Skin epidermis (tissue), 12 donors: ENCODE results near the gene ARHGAP30.

Experiments
- H3K27ac ChIP-seq, 21 experiments: fragments of 200-600 bp; sonication (generic) in 11 of 21; one replicate each; pipeline ENCODE4 v1.5.0; 2020; ENCODE audit warnings: mild to moderate bottlenecking in 3 of 21, inconsistent platforms in 2 of 21, moderate library complexity in 2 of 21
- H3K4me3 ChIP-seq, 7 experiments: fragments of 200-600 bp; sonication (generic) in 2 of 7; one replicate each; pipeline ENCODE4 v1.5.0; 2020; ENCODE audit warnings: inconsistent platforms in 2 of 7, mild to moderate bottlenecking in 2 of 7, moderate library complexity in 1 of 7

The ARHGAP30 gene

GRCh38 chr1:161091093-161091492, 21.4 kb upstream of the ARHGAP30 start:
- H3K27ac ChIP-seq, result peak overlapping the region in 6 of 21 experiments; percentile 39 to 81 (median 54)

GRCh38 chr1:161090617-161091016, 20.9 kb upstream of the ARHGAP30 start:
- Histone ChIP-seq H3K4me3 (no peak overlapping the region), H3K27ac (peak overlapping the region in 5 of 21 experiments; percentile 44 to 91 (median 76))

More at GRCh38 chr1:161091093-161091492, 21.4 kb upstream of the ARHGAP30 start:
- H3K4me3 ChIP-seq, result no peak overlapping the region

GRCh38 chr1:161089938-161090337, 20.2 kb upstream of the ARHGAP30 start:
- peak overlapping the region in 19 of 21 experiments; percentile 31 to 94 (median 82) for H3K27ac ChIP-seq
- no peak overlapping the region for H3K4me3 ChIP-seq

- peak within 1 kb of the TSS; percentile 24 to 94 (median 82) for H3K27ac ChIP-seq
- H3K4me3 ChIP-seq, result peak within 1 kb of the TSS; percentile 11 to 49 (median 39)
Measured at GRCh38 chr1:161089251-161089924, 19.7 kb upstream of the ARHGAP30 start, which contains the start of gene NECTIN4. Gene NECTIN4, minus strand, starts transcription at chr1:161089558. Its CDS starts 262 bp downstream, at chr1:161089296.

GRCh38 chr1:161088587-161089110, 19.0 kb upstream of the ARHGAP30 start:
- Histone ChIP-seq H3K4me3 (peak overlapping the region; percentile 11 to 49 (median 39)), H3K27ac (peak overlapping the region; percentile 24 to 94 (median 82))

- H3K4me3 ChIP-seq, result peak overlapping the region in 6 of 7 experiments; percentile 12 to 46 (median 39)
- peak overlapping the region in 17 of 21 experiments; percentile 53 to 91 (median 80) for H3K27ac ChIP-seq
Measured at GRCh38 chr1:161086457-161086856, 16.8 kb upstream of the ARHGAP30 start.

- Histone ChIP-seq H3K27ac (peak overlapping the region in 20 of 21 experiments; percentile 42 to 91 (median 78)), H3K4me3 (peak overlapping the region in 5 of 7 experiments; percentile 0 to 46 (median 13))
Measured at GRCh38 chr1:161085165-161085564, 15.5 kb upstream of the ARHGAP30 start.

- peak overlapping the region; percentile 14 to 91 (median 77) for H3K27ac ChIP-seq
- H3K4me3 ChIP-seq, result peak overlapping the region in 4 of 7 experiments; percentile 0 to 46 (median 26)
Measured at GRCh38 chr1:161084597-161084988, 14.9 kb upstream of the ARHGAP30 start.

- Histone ChIP-seq H3K4me3 (peak overlapping the region in 1 of 7 experiments; percentile 39), H3K27ac (peak overlapping the region in 20 of 21 experiments; percentile 53 to 91 (median 80))
Measured at GRCh38 chr1:161083748-161084596, 14.3 kb upstream of the ARHGAP30 start.

GRCh38 chr1:161082996-161083747, 13.5 kb upstream of the ARHGAP30 start:
- peak overlapping the region in 20 of 21 experiments; percentile 51 to 91 (median 78) for H3K27ac ChIP-seq
- no peak overlapping the region for H3K4me3 ChIP-seq

- H3K4me3 ChIP-seq, result no peak overlapping the region
- peak overlapping the region in 20 of 21 experiments; percentile 51 to 91 (median 77) for H3K27ac ChIP-seq
Measured at GRCh38 chr1:161082483-161082882, 12.8 kb upstream of the ARHGAP30 start.

GRCh38 chr1:161081519-161081918, 11.8 kb upstream of the ARHGAP30 start:
- Histone ChIP-seq H3K27ac (peak overlapping the region in 18 of 21 experiments; percentile 31 to 91 (median 77)), H3K4me3 (no peak overlapping the region)

GRCh38 chr1:161080441-161081405, 11.0 kb upstream of the ARHGAP30 start:
- H3K4me3 ChIP-seq, result no peak overlapping the region
- peak overlapping the region in 20 of 21 experiments; percentile 14 to 91 (median 66) for H3K27ac ChIP-seq

GRCh38 chr1:161079436-161080110, 9.9 kb upstream of the ARHGAP30 start:
- Histone ChIP-seq H3K27ac (peak overlapping the region in 7 of 21 experiments; percentile 1 to 90 (median 31)), H3K4me3 (no peak overlapping the region)

GRCh38 chr1:161077426-161077825, 7.7 kb upstream of the ARHGAP30 start:
- peak overlapping the region in 4 of 21 experiments; percentile 29 to 60 (median 54) for H3K27ac ChIP-seq
- no peak overlapping the region for H3K4me3 ChIP-seq

- H3K27ac ChIP-seq, result peak overlapping the region in 6 of 21 experiments; percentile 1 to 82 (median 42)
Measured at GRCh38 chr1:161076410-161076809, 6.7 kb upstream of the ARHGAP30 start.

GRCh38 chr1:161074676-161075368, 5.1 kb upstream of the ARHGAP30 start:
- Histone ChIP-seq H3K4me3 (no peak overlapping the region), H3K27ac (peak overlapping the region in 19 of 21 experiments; percentile 12 to 82 (median 66))

More at GRCh38 chr1:161076410-161076809, 6.7 kb upstream of the ARHGAP30 start:
- no peak overlapping the region for H3K4me3 ChIP-seq
